Neural cell (in vitro differentiated cells): ENCODE measurements around the gene MYB. TPM values are rescaled to one million over a fixed set of nuclear protein-coding genes. Genes with fewer than 3 reads are reported as not detected.

Experiments
- H2AFZ ChIP-seq: fragments of 200-600, 300-800 bp; sonication (generic), shearing (Covaris generic); 2 replicates; pipeline ENCODE4 v1.6.0; 2014; ENCODE audit warnings: low read depth, mild to moderate bottlenecking, antibody characterized with exemption, low read length, moderate library complexity
- H3F3A ChIP-seq: fragments of 200-600 bp; shearing (Covaris generic); 2 replicates; pipeline ENCODE4 v1.6.1; 2016; ENCODE audit warnings: mild to moderate bottlenecking, moderate library complexity, mixed read lengths, antibody characterized with exemption, low read length; ENCODE audit not compliant: insufficient read depth, poor library complexity, severe bottlenecking
- H3K27ac ChIP-seq: fragments of 200-600, 300-800 bp; sonication (generic), shearing (Covaris generic); 2 replicates; pipeline ENCODE4 v1.5.1; 2014; ENCODE audit warnings: mild to moderate bottlenecking, low read length, moderate library complexity
- H3K27me3 ChIP-seq: fragments of 300-800, 200-600 bp; sonication (generic), shearing (Covaris generic); 2 replicates; pipeline ENCODE4 v1.6.0; 2014; ENCODE audit warnings: mild to moderate bottlenecking, low read depth, low read length, moderate library complexity; ENCODE audit not compliant: insufficient read depth
- H3K36me3 ChIP-seq: fragments of 300-800, 200-600 bp; sonication (generic), shearing (Covaris generic); 2 replicates; pipeline ENCODE4 v1.5.1; 2014; ENCODE audit warnings: mild to moderate bottlenecking, antibody characterized with exemption, low read length, moderate library complexity; ENCODE audit not compliant: insufficient read depth
- H3K4me2 ChIP-seq: fragments of 300-800, 200-600 bp; sonication (generic), shearing (Covaris generic); 2 replicates; pipeline ENCODE4 v1.6.0; 2014; ENCODE audit warnings: mild to moderate bottlenecking, low read length
- H3K4me3 ChIP-seq: fragments of 300-800, 200-600 bp; sonication (generic), shearing (Covaris generic); 2 replicates; pipeline ENCODE4 v1.5.1; 2014; ENCODE audit warnings: mild to moderate bottlenecking, low read length, moderate library complexity
- H3K79me2 ChIP-seq: fragments of 200-600 bp; shearing (Covaris generic); replicated peaks from 2 replicates; pipeline ENCODE4 v1.6.0; 2014; ENCODE audit warnings: mild to moderate bottlenecking, low read length, moderate library complexity; ENCODE audit not compliant: insufficient read depth
- H3K9ac ChIP-seq: fragments of 300-800, 200-600 bp; sonication (generic), shearing (Covaris generic); 2 replicates; pipeline ENCODE4 v1.6.1; 2016; ENCODE audit warnings: mild to moderate bottlenecking, low read length, mixed read lengths
- H3K9me2 ChIP-seq: fragments of 200-600 bp; shearing (Covaris generic); 2 replicates; pipeline ENCODE4 v1.6.1; 2016; ENCODE audit warnings: mild to moderate bottlenecking, low read length, mixed read lengths; ENCODE audit not compliant: insufficient read depth
- H3K9me3 ChIP-seq: fragments of 200-600, 300-800 bp; sonication (generic), shearing (Covaris generic); 2 replicates; pipeline ENCODE4 v1.6.1; 2016; ENCODE audit warnings: mild to moderate bottlenecking, mixed run types, low read length, moderate library complexity, mixed read lengths
- H4K20me1 ChIP-seq: fragments of 200-600 bp; shearing (Covaris generic); 2 replicates; pipeline ENCODE4 v1.6.1; 2016; ENCODE audit warnings: mild to moderate bottlenecking, mixed run types; ENCODE audit not compliant: insufficient read depth
- EP300 ChIP-seq: fragments of 450-650 bp; conservative IDR thresholded peaks from 2 replicates; pipeline ENCODE4 v1.6.1; 2014; ENCODE audit warnings: antibody characterized with exemption, mild to moderate bottlenecking, moderate library complexity; ENCODE audit not compliant: poor library complexity, severe bottlenecking
- EZH2 ChIP-seq: fragments of 200-600, 300-800 bp; shearing (Covaris generic), sonication (generic); IDR thresholded peaks from 2 replicates; pipeline ENCODE4 v1.6.1; 2014; ENCODE audit warnings: antibody characterized with exemption, low read length, borderline replicate concordance, mild to moderate bottlenecking; ENCODE audit not compliant: insufficient read depth, poor library complexity, severe bottlenecking
- MXI1 ChIP-seq: fragments of 450-650 bp; conservative IDR thresholded peaks from 2 replicates; pipeline ENCODE4 v1.6.1; 2014; ENCODE audit warnings: antibody characterized with exemption, mild to moderate bottlenecking; ENCODE audit not compliant: poor library complexity, severe bottlenecking
- POLR2AphosphoS5 ChIP-seq: IDR thresholded peaks from 2 replicates; pipeline ENCODE4 v1.6.1; 2012
- RAD21 ChIP-seq: fragments of 450-650 bp; conservative IDR thresholded peaks from 2 replicates; pipeline ENCODE4 v1.6.1; 2014; ENCODE audit warnings: antibody characterized with exemption, mild to moderate bottlenecking, moderate library complexity
- SMC3 ChIP-seq: fragments of 450-650 bp; conservative IDR thresholded peaks from 2 replicates; pipeline ENCODE4 v1.6.1; 2014; ENCODE audit warnings: antibody characterized with exemption, mild to moderate bottlenecking, moderate library complexity; ENCODE audit not compliant: poor library complexity
- TAF1 ChIP-seq: IDR thresholded peaks from 2 replicates; pipeline ENCODE4 v1.6.1; 2012; ENCODE audit warnings: low read depth
- polyA plus RNA-seq: library from polyadenylated mRNA; depleted of rRNA; stranded (reverse); fragments of >200 nt; gene quantifications from 2 replicates; pipeline ENCODE4 v1.2.3, GENCODE V29; 2014
- TF ChIP-seq, protein P1 (sequence below): fragments of 450-650 bp; IDR thresholded peaks from 2 replicates; pipeline ENCODE4 v1.5.1; 2014; ENCODE audit warnings: antibody characterized with exemption, mild to moderate bottlenecking, moderate library complexity; ENCODE audit not compliant: poor library complexity, severe bottlenecking
- TF ChIP-seq, protein P2 (sequence below): IDR thresholded peaks from 2 replicates; pipeline ENCODE4 v1.6.1; 2012; ENCODE audit warnings: borderline replicate concordance

MYB gene
- polyA plus RNA-seq, 1 donor from 2014 or later: 4.0 TPM

- no peak overlapping the region for H2AFZ ChIP-seq
- H3K9me2 ChIP-seq: no peaks in the 10 kb centered on the region
- H3K27me3 ChIP-seq: no peaks in the 10 kb centered on the region
Measured at GRCh38 chr6:135267085-135267484, 86.0 kb downstream of the MYB start.

DNA sequence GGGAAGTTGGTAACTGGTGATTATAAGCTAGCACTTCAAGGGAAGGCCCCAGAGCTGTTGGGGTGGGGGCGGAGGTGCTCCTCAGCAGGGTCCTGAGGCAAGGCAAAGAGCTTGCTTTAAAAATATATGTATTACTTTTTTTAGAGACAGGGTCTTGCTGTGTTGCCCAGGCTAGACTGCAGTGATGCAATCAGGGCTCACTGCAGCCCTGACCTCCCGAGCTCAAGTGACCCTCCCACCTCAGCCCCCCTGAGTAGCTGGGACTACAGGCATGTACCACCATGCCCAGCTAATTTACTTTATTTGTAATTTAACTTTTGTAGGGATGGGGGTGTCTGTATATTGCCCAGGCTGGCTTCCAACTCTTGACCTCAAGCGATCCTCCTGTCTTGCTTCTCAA, 87.2 kb downstream of the MYB start:
- Histone ChIP-seq H3K79me2 (no peaks in the 10 kb centered on the region), H3F3A (no peaks in the 10 kb centered on the region), H4K20me1 (no peaks in the 10 kb centered on the region), H3K27ac (no peak overlapping the region), H2AFZ (no peak overlapping the region), H3K9me3 (no peaks in the 10 kb centered on the region), H3K27me3 (no peaks in the 10 kb centered on the region), H3K9ac (no peak overlapping the region), H3K36me3 (no peaks in the 10 kb centered on the region), H3K9me2 (no peaks in the 10 kb centered on the region), H3K4me2 (no peak overlapping the region), H3K4me3 (no peak overlapping the region)
- TF ChIP-seq TAF1: no peak
- TF ChIP-seq, protein P1, sequence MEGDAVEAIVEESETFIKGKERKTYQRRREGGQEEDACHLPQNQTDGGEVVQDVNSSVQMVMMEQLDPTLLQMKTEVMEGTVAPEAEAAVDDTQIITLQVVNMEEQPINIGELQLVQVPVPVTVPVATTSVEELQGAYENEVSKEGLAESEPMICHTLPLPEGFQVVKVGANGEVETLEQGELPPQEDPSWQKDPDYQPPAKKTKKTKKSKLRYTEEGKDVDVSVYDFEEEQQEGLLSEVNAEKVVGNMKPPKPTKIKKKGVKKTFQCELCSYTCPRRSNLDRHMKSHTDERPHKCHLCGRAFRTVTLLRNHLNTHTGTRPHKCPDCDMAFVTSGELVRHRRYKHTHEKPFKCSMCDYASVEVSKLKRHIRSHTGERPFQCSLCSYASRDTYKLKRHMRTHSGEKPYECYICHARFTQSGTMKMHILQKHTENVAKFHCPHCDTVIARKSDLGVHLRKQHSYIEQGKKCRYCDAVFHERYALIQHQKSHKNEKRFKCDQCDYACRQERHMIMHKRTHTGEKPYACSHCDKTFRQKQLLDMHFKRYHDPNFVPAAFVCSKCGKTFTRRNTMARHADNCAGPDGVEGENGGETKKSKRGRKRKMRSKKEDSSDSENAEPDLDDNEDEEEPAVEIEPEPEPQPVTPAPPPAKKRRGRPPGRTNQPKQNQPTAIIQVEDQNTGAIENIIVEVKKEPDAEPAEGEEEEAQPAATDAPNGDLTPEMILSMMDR: no peak
- no peak for TF ChIP-seq POLR2AphosphoS5
- TF ChIP-seq, protein P2, sequence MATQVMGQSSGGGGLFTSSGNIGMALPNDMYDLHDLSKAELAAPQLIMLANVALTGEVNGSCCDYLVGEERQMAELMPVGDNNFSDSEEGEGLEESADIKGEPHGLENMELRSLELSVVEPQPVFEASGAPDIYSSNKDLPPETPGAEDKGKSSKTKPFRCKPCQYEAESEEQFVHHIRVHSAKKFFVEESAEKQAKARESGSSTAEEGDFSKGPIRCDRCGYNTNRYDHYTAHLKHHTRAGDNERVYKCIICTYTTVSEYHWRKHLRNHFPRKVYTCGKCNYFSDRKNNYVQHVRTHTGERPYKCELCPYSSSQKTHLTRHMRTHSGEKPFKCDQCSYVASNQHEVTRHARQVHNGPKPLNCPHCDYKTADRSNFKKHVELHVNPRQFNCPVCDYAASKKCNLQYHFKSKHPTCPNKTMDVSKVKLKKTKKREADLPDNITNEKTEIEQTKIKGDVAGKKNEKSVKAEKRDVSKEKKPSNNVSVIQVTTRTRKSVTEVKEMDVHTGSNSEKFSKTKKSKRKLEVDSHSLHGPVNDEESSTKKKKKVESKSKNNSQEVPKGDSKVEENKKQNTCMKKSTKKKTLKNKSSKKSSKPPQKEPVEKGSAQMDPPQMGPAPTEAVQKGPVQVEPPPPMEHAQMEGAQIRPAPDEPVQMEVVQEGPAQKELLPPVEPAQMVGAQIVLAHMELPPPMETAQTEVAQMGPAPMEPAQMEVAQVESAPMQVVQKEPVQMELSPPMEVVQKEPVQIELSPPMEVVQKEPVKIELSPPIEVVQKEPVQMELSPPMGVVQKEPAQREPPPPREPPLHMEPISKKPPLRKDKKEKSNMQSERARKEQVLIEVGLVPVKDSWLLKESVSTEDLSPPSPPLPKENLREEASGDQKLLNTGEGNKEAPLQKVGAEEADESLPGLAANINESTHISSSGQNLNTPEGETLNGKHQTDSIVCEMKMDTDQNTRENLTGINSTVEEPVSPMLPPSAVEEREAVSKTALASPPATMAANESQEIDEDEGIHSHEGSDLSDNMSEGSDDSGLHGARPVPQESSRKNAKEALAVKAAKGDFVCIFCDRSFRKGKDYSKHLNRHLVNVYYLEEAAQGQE: no peak
- TF ChIP-seq EP300: no peak
- TF ChIP-seq SMC3: no peak
- TF ChIP-seq EZH2: no peak
- no peak for TF ChIP-seq RAD21
- TF ChIP-seq MXI1: no peak

More at GRCh38 chr6:135267085-135267484, 86.0 kb downstream of the MYB start:
- no peaks in the 10 kb centered on the region for H3K9me3 ChIP-seq
- no peak overlapping the region for H3K27ac ChIP-seq
- H3K4me2 ChIP-seq: no peak overlapping the region
- H3K4me3 ChIP-seq: no peak overlapping the region
- no peak for TF ChIP-seq SMC3
- TF ChIP-seq POLR2AphosphoS5: no peak
- TF ChIP-seq EP300: no peak
- TF ChIP-seq, protein P2: no peak
- no peak for TF ChIP-seq MXI1
- no peak for TF ChIP-seq EZH2
- no peak for TF ChIP-seq RAD21
- TF ChIP-seq, protein P1: no peak
- TF ChIP-seq TAF1: no peak
- no peaks in the 10 kb centered on the region for H3F3A ChIP-seq
- H4K20me1 ChIP-seq: no peaks in the 10 kb centered on the region
- H3K79me2 ChIP-seq: no peaks in the 10 kb centered on the region
- no peak overlapping the region for H3K9ac ChIP-seq
- H3K36me3 ChIP-seq: no peaks in the 10 kb centered on the region
